ENCODE results near the gene MRE11. TPM values are rescaled to one million over a fixed set of nuclear protein-coding genes. Genes with fewer than 3 reads are reported as not detected.

Gene MRE11
- total and polyA plus RNA-seq, 9 donors, result 5.6 to 23.5 (median 18.4) TPM

GRCh38 chr11:94405062-94405833, 88.4 kb downstream of the MRE11 start:
- DNase-seq, result no peak
- no peaks in the 10 kb centered on the region for H3K36me3 ChIP-seq
- H3K27me3 ChIP-seq, result no peaks in the 10 kb centered on the region
- TF ChIP-seq EP300 (IDR thresholded peaks at IDR 0.05) (no peak), POLR2A (IDR thresholded peaks at IDR 0.05) (no peak)
- TF ChIP-seq, protein P1, sequence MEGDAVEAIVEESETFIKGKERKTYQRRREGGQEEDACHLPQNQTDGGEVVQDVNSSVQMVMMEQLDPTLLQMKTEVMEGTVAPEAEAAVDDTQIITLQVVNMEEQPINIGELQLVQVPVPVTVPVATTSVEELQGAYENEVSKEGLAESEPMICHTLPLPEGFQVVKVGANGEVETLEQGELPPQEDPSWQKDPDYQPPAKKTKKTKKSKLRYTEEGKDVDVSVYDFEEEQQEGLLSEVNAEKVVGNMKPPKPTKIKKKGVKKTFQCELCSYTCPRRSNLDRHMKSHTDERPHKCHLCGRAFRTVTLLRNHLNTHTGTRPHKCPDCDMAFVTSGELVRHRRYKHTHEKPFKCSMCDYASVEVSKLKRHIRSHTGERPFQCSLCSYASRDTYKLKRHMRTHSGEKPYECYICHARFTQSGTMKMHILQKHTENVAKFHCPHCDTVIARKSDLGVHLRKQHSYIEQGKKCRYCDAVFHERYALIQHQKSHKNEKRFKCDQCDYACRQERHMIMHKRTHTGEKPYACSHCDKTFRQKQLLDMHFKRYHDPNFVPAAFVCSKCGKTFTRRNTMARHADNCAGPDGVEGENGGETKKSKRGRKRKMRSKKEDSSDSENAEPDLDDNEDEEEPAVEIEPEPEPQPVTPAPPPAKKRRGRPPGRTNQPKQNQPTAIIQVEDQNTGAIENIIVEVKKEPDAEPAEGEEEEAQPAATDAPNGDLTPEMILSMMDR (IDR thresholded peaks at IDR 0.05), result no peak
- no peaks in the 10 kb centered on the region for H3K4me1 ChIP-seq (ENCODE audit: insufficient read depth)
- H3K27ac ChIP-seq, result no peak overlapping the region
- intact Hi-C loops (cut with DNase I), result no loop called here
- no peak overlapping the region for H3K4me3 ChIP-seq
- 86 to 90% (median 90%) methylated on average over 4 of the region's 4 CpGs for WGBS, 3 donors
- H3K9me3 ChIP-seq, result no peaks in the 10 kb centered on the region

DNA sequence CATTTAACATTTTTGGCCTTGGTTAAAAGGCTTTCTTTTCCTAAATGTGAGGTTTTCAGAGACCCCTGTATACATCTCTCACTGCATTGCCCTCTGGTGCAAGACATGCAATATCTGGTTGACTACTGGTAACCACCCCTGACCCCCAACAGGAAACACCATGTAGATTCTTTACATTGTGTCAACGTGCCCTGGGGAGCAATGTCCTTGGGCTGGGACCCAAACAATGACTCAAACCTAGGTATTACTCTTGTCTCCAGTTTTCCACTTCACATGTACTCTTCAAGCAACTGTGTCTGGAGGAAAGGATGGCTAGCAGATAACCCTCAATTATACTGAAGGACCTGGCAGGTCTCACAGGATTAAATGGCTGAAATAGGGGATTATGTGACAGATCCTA, 91.3 kb downstream of the MRE11 start:
- Histone ChIP-seq H3K27me3 (no peaks in the 10 kb centered on the region), H3K9me3 (no peaks in the 10 kb centered on the region), H3K27ac (no peak overlapping the region), H3K36me3 (no peaks in the 10 kb centered on the region), H3K4me3 (no peak overlapping the region), H3K4me1 (ENCODE audit: insufficient read depth) (no peaks in the 10 kb centered on the region)
- TF ChIP-seq EP300 (IDR thresholded peaks at IDR 0.05) (no peak), POLR2A (IDR thresholded peaks at IDR 0.05) (no peak)
- TF ChIP-seq, protein P1 (IDR thresholded peaks at IDR 0.05), result no peak
- WGBS, 3 donors, result 12 to 22% (median 19%) methylated on average over 1 of the region's 1 CpG
- intact Hi-C loops (cut with DNase I), result no loop called here
- DNase-seq, result no peak

- DNase-seq, result no peak
- Histone ChIP-seq H3K27ac (no peak overlapping the region), H3K9me3 (no peaks in the 10 kb centered on the region), H3K4me3 (no peak overlapping the region), H3K27me3 (no peaks in the 10 kb centered on the region), H3K36me3 (no peaks in the 10 kb centered on the region), H3K4me1 (ENCODE audit: insufficient read depth) (no peaks in the 10 kb centered on the region)
- WGBS, 3 donors, result 7 to 12% (median 11%) methylated on average over 10 of the region's 10 CpGs
- intact Hi-C loops (cut with DNase I), result no loop called here
- no peak for TF ChIP-seq POLR2A (IDR thresholded peaks at IDR 0.05)
- TF ChIP-seq, protein P1 (IDR thresholded peaks at IDR 0.05), result no peak
- TF ChIP-seq EP300 (IDR thresholded peaks at IDR 0.05), result no peak
Measured at GRCh38 chr11:94401773-94402265, 91.8 kb downstream of the MRE11 start.

DNA sequence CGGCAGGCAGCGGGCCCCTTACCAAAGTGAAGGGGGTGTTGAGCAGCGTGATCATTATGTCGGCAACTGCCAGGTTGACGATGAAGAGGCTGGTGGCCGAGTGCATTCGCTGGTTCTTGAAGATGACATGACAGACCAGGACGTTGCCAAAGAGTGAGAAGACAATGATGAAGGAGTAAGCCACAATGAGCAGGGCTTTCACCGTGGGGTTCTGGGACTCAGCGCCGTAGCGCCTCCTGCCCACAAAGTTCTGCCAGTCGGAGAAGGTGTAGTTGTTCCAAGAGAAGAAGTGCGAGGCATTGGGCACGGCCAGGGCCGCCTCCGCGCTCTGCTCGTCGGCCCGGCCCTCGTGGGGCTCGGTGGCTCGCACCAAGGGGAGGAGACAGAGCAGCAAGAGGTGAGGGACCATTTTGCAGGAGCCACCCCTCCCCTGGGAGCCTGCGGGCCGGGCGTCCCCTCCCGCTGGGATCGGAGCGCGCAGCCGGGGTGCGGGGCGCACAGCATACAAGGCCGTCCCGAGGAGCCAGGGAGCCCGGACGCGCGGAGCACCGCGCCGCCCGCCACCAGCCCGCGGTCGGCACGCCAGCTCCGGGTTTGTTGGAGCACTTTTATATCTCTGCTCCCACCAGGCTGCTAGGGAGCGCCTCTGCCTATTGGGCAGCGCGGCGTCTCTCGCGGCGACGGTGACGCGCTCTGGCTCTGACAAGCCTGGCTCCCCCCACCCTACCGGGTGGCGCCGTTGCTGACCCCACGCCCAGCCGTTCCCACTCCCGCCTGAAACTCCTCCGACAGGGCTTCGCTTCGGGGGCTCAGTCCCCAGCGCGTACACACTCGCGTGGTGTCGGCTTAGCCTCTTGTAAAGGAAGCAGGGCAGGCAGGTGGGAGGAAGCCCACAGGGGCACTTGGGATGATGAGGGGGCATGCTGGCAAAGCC, 92.5 kb downstream of the MRE11 start, which contains the start of gene GPR83:
GPR83 (minus strand) TSS at position 581 of the 934 bp plus-strand sequence; CDS start at position 409, 172 bp downstream.
- H3K4me1 ChIP-seq (ENCODE audit: insufficient read depth), result no peaks in the 10 kb centered on the region
- H3K4me3 ChIP-seq, result no peak within 1 kb of the TSS
- H3K36me3 ChIP-seq, result no peaks in the 10 kb centered on the region
- H3K27me3 ChIP-seq, result no peaks in the 10 kb centered on the region
- 2 to 4% (median 3%) methylated on average over 47 to 73 of the region's 73 CpGs for WGBS, 3 donors
- DNase-seq, result no peak
- H3K27ac ChIP-seq, result no peak within 1 kb of the TSS
- intact Hi-C loops (cut with DNase I), result no loop called here
- H3K9me3 ChIP-seq, result no peaks in the 10 kb centered on the region
- TF ChIP-seq POLR2A (IDR thresholded peaks at IDR 0.05) (no peak), EP300 (IDR thresholded peaks at IDR 0.05) (no peak)
- TF ChIP-seq, protein P1 (IDR thresholded peaks at IDR 0.05), result no peak
